GM21717 (cell line): ENCODE results near the gene TEAD2.

Experiments used
- ATAC-seq: cut with Tn5 transposase; IDR thresholded peaks from one replicate; pipeline ENCODE4 v1.9.1; 2021; ENCODE audit warnings: mild to moderate bottlenecking, moderate library complexity; ENCODE audit not compliant: unreplicated experiment

Gene TEAD2

DNA sequence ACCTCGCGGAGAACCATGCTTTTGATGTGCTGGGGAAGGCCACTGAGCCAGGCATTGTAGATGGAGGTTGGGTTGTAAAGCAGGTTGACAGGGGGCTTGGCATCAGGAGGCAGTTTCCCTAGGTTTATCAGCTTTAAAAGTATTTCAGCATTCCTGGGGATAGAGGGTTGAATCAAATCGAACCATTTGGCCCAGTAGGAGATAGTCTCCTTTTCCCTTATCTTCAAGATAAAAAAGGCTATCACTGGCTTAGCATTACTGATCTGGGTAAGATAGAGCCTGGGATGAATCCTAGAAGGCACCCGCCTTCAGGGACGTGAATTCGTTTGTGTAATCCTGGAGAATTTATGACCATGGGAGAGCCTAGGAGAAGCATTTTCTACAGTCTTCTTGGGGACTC lies 67.8 kb downstream of the TEAD2 start:
- ATAC-seq: no peak
